OCI-LY3 (cell line): ENCODE results near the gene INCA1.

Experiments
- H2AFZ ChIP-seq: fragments of 200-600, 300-600 bp; shearing (Covaris generic); 2 replicates; pipeline ENCODE4 v1.6.0; 2014; ENCODE audit warnings: antibody characterized with exemption, low read depth, low read length
- H3K27ac ChIP-seq: fragments of 200-600, 300-600 bp; sonication (generic); 2 replicates; pipeline ENCODE4 v1.5.1; 2014; ENCODE audit warnings: mild to moderate bottlenecking, low read length, moderate library complexity, mixed read lengths
- H3K27me3 ChIP-seq: fragments of 200-600, 300-600 bp; sonication (generic); 2 replicates; pipeline ENCODE4 v1.6.1; 2014; ENCODE audit warnings: low read depth, low read length, mixed read lengths
- H3K36me3 ChIP-seq: fragments of 200-600, 300-600 bp; sonication (generic); replicated peaks from 2 replicates; pipeline ENCODE3; 2014; ENCODE audit warnings: low read depth, low read length, mixed read lengths
- H3K4me1 ChIP-seq: fragments of 300-600, 200-600 bp; sonication (generic); 2 replicates; pipeline ENCODE4 v1.6.1; 2014; ENCODE audit warnings: low read length, mixed read lengths
- H3K4me2 ChIP-seq: fragments of 200-600, 300-600 bp; sonication (generic); 2 replicates; pipeline ENCODE4 v1.6.1; 2014; ENCODE audit warnings: low read length, mixed read lengths
- H3K4me3 ChIP-seq: fragments of 300-600, 200-600 bp; sonication (generic); 2 replicates; pipeline ENCODE4 v1.5.1; 2014; ENCODE audit warnings: antibody characterized with exemption, mild to moderate bottlenecking, low read length, moderate library complexity
- H3K79me2 ChIP-seq: fragments of 300-600, 200-600 bp; shearing (Covaris generic); 2 replicates; pipeline ENCODE4 v1.6.1; 2014; ENCODE audit warnings: mild to moderate bottlenecking, low read length, mixed read lengths
- H3K9ac ChIP-seq: fragments of 300-600, 200-600 bp; shearing (Covaris generic); 2 replicates; pipeline ENCODE4 v1.6.0; 2014; ENCODE audit warnings: mild to moderate bottlenecking, low read length, moderate library complexity
- H3K9me3 ChIP-seq: fragments of 200-600, 300-600 bp; shearing (Covaris generic); 2 replicates; pipeline ENCODE4 v1.6.1; 2014; ENCODE audit warnings: low read length, mixed read lengths; ENCODE audit not compliant: insufficient read depth
- H4K20me1 ChIP-seq: fragments of 200-600, 300-600 bp; sonication (generic); 2 replicates; pipeline ENCODE4 v1.6.1; 2016; ENCODE audit warnings: low read length, mixed read lengths; ENCODE audit not compliant: insufficient read depth
- CTCF ChIP-seq: fragments of 200-600, 300-600 bp; sonication (generic); IDR thresholded peaks from 2 replicates; pipeline ENCODE4 v1.5.1; 2014; ENCODE audit warnings: antibody characterized with exemption, low read length, low read depth
- EZH2phosphoT487 ChIP-seq: fragments of 200-600 bp; shearing (Covaris generic); IDR thresholded peaks from 2 replicates; pipeline ENCODE4 v1.6.1; 2018; ENCODE audit warnings: antibody characterized with exemption, mixed run types, low read depth

Gene INCA1

GRCh38 chr17:5020502-5021023, 23.2 kb upstream of the INCA1 start:
- peaks cover 7% of the 10 kb centered on the region for H3K36me3 ChIP-seq

DNA sequence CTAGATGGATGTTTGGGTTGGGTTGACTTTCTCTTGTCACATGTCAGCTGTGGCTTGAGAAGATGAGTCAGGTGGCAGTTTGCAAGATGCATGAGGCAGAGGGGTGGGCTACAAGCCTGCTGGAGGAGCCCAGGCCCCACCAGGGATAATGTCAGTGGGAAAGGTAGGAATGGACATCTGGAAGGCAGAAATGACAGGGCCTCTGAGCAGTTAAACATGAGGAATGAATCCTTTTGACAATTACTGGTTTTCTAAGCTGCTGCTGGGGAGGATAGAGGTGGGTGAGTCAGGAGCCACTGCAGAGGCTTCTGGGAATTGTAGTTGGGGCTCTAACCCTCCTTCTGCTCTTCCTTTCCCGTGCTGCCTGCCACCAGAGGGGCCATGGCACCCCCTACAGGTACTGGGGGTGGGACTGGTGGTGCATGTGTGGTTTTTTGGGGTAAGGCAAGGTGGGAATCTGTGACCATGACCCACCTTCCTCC, 22.2 kb upstream of the INCA1 start:
- Histone ChIP-seq H3K27ac (no peak overlapping the region), H4K20me1 (no peaks in the 10 kb centered on the region), H3K79me2 (no peaks in the 10 kb centered on the region), H3K4me3 (no peak overlapping the region), H3K27me3 (no peaks in the 10 kb centered on the region), H3K36me3 (peaks cover 12% of the 10 kb centered on the region), H3K9ac (no peak overlapping the region), H3K4me2 (no peak overlapping the region), H3K4me1 (no peaks in the 10 kb centered on the region), H2AFZ (no peak overlapping the region), H3K9me3 (no peaks in the 10 kb centered on the region)
- TF ChIP-seq EZH2phosphoT487: no peak

More at GRCh38 chr17:5020502-5021023, 23.2 kb upstream of the INCA1 start:
- Histone ChIP-seq H3K4me3 (no peak overlapping the region), H2AFZ (no peak overlapping the region), H3K79me2 (no peaks in the 10 kb centered on the region), H3K9me3 (no peaks in the 10 kb centered on the region), H3K4me1 (no peaks in the 10 kb centered on the region), H3K9ac (no peak overlapping the region), H4K20me1 (no peaks in the 10 kb centered on the region), H3K27me3 (no peaks in the 10 kb centered on the region), H3K4me2 (no peak overlapping the region), H3K27ac (no peak overlapping the region)
- no peak for TF ChIP-seq CTCF
- no peak for TF ChIP-seq EZH2phosphoT487

DNA sequence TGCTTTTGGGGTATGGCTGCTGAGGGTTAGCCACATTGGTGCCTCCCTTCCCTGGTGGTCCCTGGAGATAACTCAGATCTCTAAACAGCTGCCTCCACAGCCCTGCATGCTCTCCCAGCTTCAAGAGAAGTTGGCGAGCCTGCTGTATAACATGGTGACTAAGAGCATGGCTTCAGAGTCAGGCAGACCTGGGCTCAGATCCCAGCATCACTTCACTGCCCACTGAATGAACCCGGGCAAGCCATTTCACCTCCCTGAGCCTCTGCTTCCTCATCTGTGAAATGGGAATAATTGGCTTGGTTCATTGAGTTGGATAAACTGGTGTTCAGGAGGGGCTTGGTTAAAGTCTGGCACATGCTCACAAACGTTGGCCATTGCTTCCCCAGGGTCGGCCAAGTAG, 17.0 kb upstream of the INCA1 start:
- Histone ChIP-seq H3K4me3 (no peak overlapping the region), H4K20me1 (no peaks in the 10 kb centered on the region), H3K27ac (no peak overlapping the region), H2AFZ (no peak overlapping the region), H3K4me1 (no peaks in the 10 kb centered on the region), H3K27me3 (no peaks in the 10 kb centered on the region), H3K9me3 (no peaks in the 10 kb centered on the region), H3K36me3 (peaks cover 10% of the 10 kb centered on the region), H3K4me2 (no peak overlapping the region), H3K9ac (no peak overlapping the region), H3K79me2 (no peaks in the 10 kb centered on the region)
- TF ChIP-seq EZH2phosphoT487: no peak
- TF ChIP-seq CTCF: no peak

GRCh38 chr17:5011928-5012327, 14.6 kb upstream of the INCA1 start:
- no peak for TF ChIP-seq EZH2phosphoT487
- TF ChIP-seq CTCF: no peak

More at GRCh38 chr17:5011928-5012327, 14.6 kb upstream of the INCA1 start:
- Histone ChIP-seq H3K9ac (no peak overlapping the region), H2AFZ (no peak overlapping the region), H3K4me2 (no peak overlapping the region), H3K9me3 (no peaks in the 10 kb centered on the region), H3K27me3 (no peaks in the 10 kb centered on the region), H3K27ac (no peak overlapping the region), H3K4me1 (no peaks in the 10 kb centered on the region), H4K20me1 (no peaks in the 10 kb centered on the region), H3K79me2 (no peaks in the 10 kb centered on the region), H3K36me3 (peaks cover 22% of the 10 kb centered on the region), H3K4me3 (no peak overlapping the region)
